GM18907 (cell line): Measurements from ENCODE around the gene MAP4K2.

Experiments used
- ATAC-seq: cut with Tn5 transposase; IDR thresholded peaks from one replicate; pipeline ENCODE4 v1.9.1; 2021; ENCODE audit warnings: mild to moderate bottlenecking, moderate library complexity; ENCODE audit not compliant: unreplicated experiment

MAP4K2 gene

GRCh38 chr11:64793271-64794160 lies 9.5 kb downstream of the MAP4K2 start:
- no peak for ATAC-seq

- no peak for ATAC-seq
Measured at GRCh38 chr11:64792482-64792881, 10.5 kb downstream of the MAP4K2 start.

- no peak for ATAC-seq
Measured at GRCh38 chr11:64791781-64792291, 11.2 kb downstream of the MAP4K2 start.

- ATAC-seq: no peak
Measured at GRCh38 chr11:64790205-64791095, 12.6 kb downstream of the MAP4K2 start.

GRCh38 chr11:64789331-64790204 lies 13.4 kb downstream of the MAP4K2 start:
- ATAC-seq: no peak

- no peak for ATAC-seq
Measured at GRCh38 chr11:64788321-64789215, 14.4 kb downstream of the MAP4K2 start.

- ATAC-seq: no peak
Measured at GRCh38 chr11:64787526-64788320, 15.3 kb downstream of the MAP4K2 start.

- ATAC-seq: no peak
Measured at GRCh38 chr11:64786308-64786707, 16.7 kb downstream of the MAP4K2 start.

- no peak for ATAC-seq
Measured at GRCh38 chr11:64784813-64785581, 18.0 kb downstream of the MAP4K2 start.

GRCh38 chr11:64778473-64779298 lies 24.3 kb downstream of the MAP4K2 start, which contains the start of gene SF1:
Gene SF1 (minus strand): TSS chr11:64778542. CDS start chr11:64778392, 150 bp downstream.
- peak; percentile 84 for ATAC-seq

GRCh38 chr11:64778223-64778472 lies 24.9 kb downstream of the MAP4K2 start:
- peak; percentile 31 for ATAC-seq

GRCh38 chr11:64777449-64778222 lies 25.4 kb downstream of the MAP4K2 start:
- ATAC-seq: peak; percentile 20

- ATAC-seq: no peak
Measured at GRCh38 chr11:64776875-64777274, 26.1 kb downstream of the MAP4K2 start.

GRCh38 chr11:64776425-64776824 lies 26.6 kb downstream of the MAP4K2 start:
- ATAC-seq: no peak

GRCh38 chr11:64774144-64774543 lies 28.9 kb downstream of the MAP4K2 start:
- no peak for ATAC-seq

- ATAC-seq: peak; percentile 32
Measured at GRCh38 chr11:64772303-64773018, 30.6 kb downstream of the MAP4K2 start.
